CD14-positive monocyte (primary cell): ENCODE measurements around the gene S100A5. TPM values are rescaled to one million over a fixed set of nuclear protein-coding genes. Genes with fewer than 3 reads are reported as not detected.

Source experiments
- DNase-seq, 3 donors: peaks; one replicate each; pipeline ENCODE4 v3.0.0-alpha.2; 2011 to 2022
- H2AFZ ChIP-seq: 2 replicates; pipeline ENCODE4 v1.6.0; 2012; ENCODE audit warnings: mild to moderate bottlenecking, low read depth, low read length, inconsistent platforms; ENCODE audit not compliant: insufficient read depth, poor library complexity, severe bottlenecking
- H3K27ac ChIP-seq, 2 donors: 1 replicate in 1 of 2; 2 replicates in 1 of 2; pipeline ENCODE4 v1.5.1; 2012 to 2013; ENCODE audit warnings: low read length in 2 of 2, control low read depth in 1 of 2, inconsistent platforms in 1 of 2, low read depth in 1 of 2, mild to moderate bottlenecking in 1 of 2
- H3K27me3 ChIP-seq, 2 donors: one replicate each; pipeline versions ENCODE4 v1.6.0 to v1.6.1; 2011 to 2013; ENCODE audit warnings: low read length in 2 of 2; ENCODE audit not compliant: control insufficient read depth in 2 of 2, insufficient read depth in 2 of 2
- H3K36me3 ChIP-seq, 2 donors: replicated peaks in 1 of 2; 1 replicate in 1 of 2; 2 replicates in 1 of 2; pipeline versions ENCODE4 v1.5.1 to v1.6.1; 2012 to 2013; ENCODE audit warnings: low read length in 2 of 2, control low read depth in 1 of 2, inconsistent platforms in 1 of 2, mild to moderate bottlenecking in 1 of 2; ENCODE audit not compliant: insufficient read depth in 2 of 2, control insufficient read depth in 1 of 2
- H3K4me1 ChIP-seq, 2 donors: 1 replicate in 1 of 2; 2 replicates in 1 of 2; pipeline versions ENCODE4 v1.5.1 to v1.6.1; 2012 to 2013; ENCODE audit warnings: low read length in 2 of 2, control low read depth in 1 of 2, inconsistent platforms in 1 of 2, mild to moderate bottlenecking in 1 of 2, moderate library complexity in 1 of 2; ENCODE audit not compliant: insufficient read depth in 2 of 2, control insufficient read depth in 1 of 2
- H3K4me2 ChIP-seq: replicated peaks from 2 replicates; pipeline ENCODE3; 2012; ENCODE audit warnings: low read length, moderate library complexity, mild to moderate bottlenecking; ENCODE audit not compliant: poor library complexity, severe bottlenecking; ENCODE audit errors: extremely low read depth
- H3K4me3 ChIP-seq, 3 experiments: fragments of 200-600 bp in 1 of 3; sonication (generic) in 1 of 3; replicated peaks in 1 of 3; 1 replicate in 2 of 3; 2 replicates in 1 of 3; pipeline ENCODE4 v1.5.1; 2011 to 2013; ENCODE audit warnings: low read length in 3 of 3, mild to moderate bottlenecking in 3 of 3, control low read depth in 2 of 3, low read depth in 2 of 3, inconsistent platforms in 1 of 3, moderate library complexity in 1 of 3
- H3K79me2 ChIP-seq: 2 replicates; pipeline ENCODE4 v1.6.0; 2012; ENCODE audit warnings: mild to moderate bottlenecking, control low read depth, inconsistent platforms, low read length, moderate library complexity; ENCODE audit not compliant: insufficient read depth
- H3K9ac ChIP-seq: 2 replicates; pipeline ENCODE4 v1.6.0; 2017; ENCODE audit warnings: low read length, mild to moderate bottlenecking; ENCODE audit not compliant: insufficient read depth, poor library complexity, severe bottlenecking
- H3K9me3 ChIP-seq, 2 donors: replicated peaks in 1 of 2; 1 replicate in 1 of 2; 2 replicates in 1 of 2; pipeline versions ENCODE4 v1.5.1 to v1.6.1; 2012 to 2013; ENCODE audit warnings: low read length in 2 of 2, control low read depth in 1 of 2; ENCODE audit not compliant: control insufficient read depth in 1 of 2, insufficient read depth in 1 of 2
- H4K20me1 ChIP-seq: 2 replicates; pipeline ENCODE4 v1.6.0; 2012; ENCODE audit warnings: mild to moderate bottlenecking, low read length, control low read depth, moderate library complexity; ENCODE audit not compliant: insufficient read depth
- H3K27ac Mint-ChIP-seq, 7 donors: one replicate each; pipeline ENCODE4 v1.8.0; 2020; ENCODE audit warnings: mild to moderate bottlenecking in 7 of 7, mixed read lengths in 7 of 7, moderate library complexity in 6 of 7, inconsistent platforms in 2 of 7
- H3K27me3 Mint-ChIP-seq, 3 donors: one replicate each; pipeline ENCODE4 v1.8.0; 2021 to 2022; ENCODE audit warnings: low read depth in 3 of 3, mild to moderate bottlenecking in 3 of 3, mixed read lengths in 3 of 3, moderate library complexity in 3 of 3, inconsistent platforms in 1 of 3
- H3K36me3 Mint-ChIP-seq, 2 donors: one replicate each; pipeline ENCODE4 v1.8.0; 2020; ENCODE audit warnings: mixed read lengths in 2 of 2, inconsistent platforms in 1 of 2, mild to moderate bottlenecking in 1 of 2
- H3K4me1 Mint-ChIP-seq: one replicate; pipeline ENCODE4 v1.8.0; 2020; ENCODE audit warnings: mild to moderate bottlenecking, mixed read lengths
- H3K4me3 Mint-ChIP-seq, 2 donors: one replicate each; pipeline ENCODE4 v1.8.0; 2020; ENCODE audit warnings: mild to moderate bottlenecking in 2 of 2, mixed read lengths in 2 of 2, moderate library complexity in 1 of 2
- H3K9me3 Mint-ChIP-seq, 7 donors: one replicate each; pipeline ENCODE4 v1.8.0; 2020 to 2022; ENCODE audit warnings: mixed read lengths in 7 of 7, mild to moderate bottlenecking in 6 of 7, moderate library complexity in 6 of 7, inconsistent platforms in 2 of 7
- CTCF ChIP-seq: fragments of 200-600 bp; IDR thresholded peaks from one replicate; pipeline ENCODE4 v1.8.0; 2022; ENCODE audit warnings: antibody characterized with exemption, mild to moderate bottlenecking
- WGBS: methylation state at CpG from one replicate; pipeline ENCODE4 v1.1.5; 2013; ENCODE audit warnings: missing lambda C conversion rate; ENCODE audit not compliant: insufficient coverage; 5-methylcytosine and 5-hydroxymethylcytosine counted together
- intact Hi-C, 2 donors: fragments of 100-400 bp; cut with micrococcal nuclease; formaldehyde crosslinking; loops; one replicate each; pipeline versions ENCODE4 v1.15.0 to v1.15.1; 2023
- polyA plus RNA-seq, 3 donors: library from polyadenylated mRNA; depleted of rRNA in 1 of 3; unstranded in 2 of 3; stranded (reverse) in 1 of 3; fragments of 300-500 nt in 2 of 3; fragments of >200 nt in 1 of 3; fragmentation: Illumina TruSeq in 2 of 3; gene quantifications; 1 replicate in 2 of 3; 2 replicates in 1 of 3; pipeline ENCODE4 v1.2.3, GENCODE V29; 2012 to 2021

Gene S100A5
- polyA plus RNA-seq, 3 donors, result 1.4 to 2.1 TPM; not detected in 1

- Mint-ChIP-seq H3K27ac (no peak overlapping the region), H3K36me3 (peaks cover 16 to 31% of the 10 kb centered on the region in 2 donors), H3K9me3 (peaks cover 0 to 5% (median 2%) of the 10 kb centered on the region in 7 donors), H3K4me3 (no peak overlapping the region), H3K27me3 (peaks cover 0 to 4% (median 0%) of the 10 kb centered on the region in 3 donors), H3K4me1 (peaks cover 46% of the 10 kb centered on the region)
- no peaks in the 10 kb centered on the region for H3K9me3 ChIP-seq
- H3K79me2 ChIP-seq, result peaks cover 8% of the 10 kb centered on the region
- H4K20me1 ChIP-seq, result no peaks in the 10 kb centered on the region
- intact Hi-C loops, result no loop called here
- H3K36me3 ChIP-seq, result peaks cover 0 to 5% of the 10 kb centered on the region in 2 donors
- TF ChIP-seq CTCF, result no peak
- DNase-seq, result peak in 1 of 3 donors; percentile 36
- H3K4me3 ChIP-seq, result no peak overlapping the region
- no peak overlapping the region for H3K9ac ChIP-seq
- H3K4me1 ChIP-seq, result peaks cover 31 to 39% of the 10 kb centered on the region in 2 donors
- no peak overlapping the region for H3K4me2 ChIP-seq
- no peak overlapping the region for H2AFZ ChIP-seq
- 81% methylated on average over 6 of the region's 8 CpGs for WGBS
- H3K27ac ChIP-seq, result no peak overlapping the region
- H3K27me3 ChIP-seq, result no peaks in the 10 kb centered on the region
Measured at GRCh38 chr1:153527023-153527682, 13.6 kb downstream of the S100A5 start.

GRCh38 chr1:153526132-153526543, 14.6 kb downstream of the S100A5 start:
- Mint-ChIP-seq H3K27ac (peak overlapping the region in 2 of 7 donors; percentile 4 to 43), H3K27me3 (peaks cover 0 to 4% (median 0%) of the 10 kb centered on the region in 3 donors), H3K9me3 (peaks cover 0 to 7% (median 3%) of the 10 kb centered on the region in 7 donors), H3K4me1 (peaks cover 38% of the 10 kb centered on the region), H3K4me3 (no peak overlapping the region), H3K36me3 (peaks cover 13 to 26% of the 10 kb centered on the region in 2 donors)
- Histone ChIP-seq H3K79me2 (no peaks in the 10 kb centered on the region), H4K20me1 (no peaks in the 10 kb centered on the region), H3K4me1 (peaks cover 26 to 32% of the 10 kb centered on the region in 2 donors), H3K36me3 (peaks cover 0 to 4% of the 10 kb centered on the region in 2 donors), H3K27ac (no peak overlapping the region), H2AFZ (no peak overlapping the region), H3K27me3 (no peaks in the 10 kb centered on the region), H3K9ac (no peak overlapping the region), H3K4me2 (no peak overlapping the region), H3K4me3 (no peak overlapping the region), H3K9me3 (no peaks in the 10 kb centered on the region)
- 11% methylated on average over 4 of the region's 8 CpGs for WGBS
- intact Hi-C loops, result no loop called here
- no peak for TF ChIP-seq CTCF
- no peak for DNase-seq
